Spleen (tissue), 11 donors: ENCODE results near the gene NUP88. TPM values are rescaled to one million over a fixed set of nuclear protein-coding genes. Genes with fewer than 3 reads are reported as not detected.

ENCODE experiments used
- DNase-seq: peaks from one replicate; pipeline ENCODE4 v3.0.0-alpha.2; 2020
- H3K27ac ChIP-seq, 8 donors: fragments of 200-600 bp; sonication (generic) in 7 of 8; 1 replicate in 4 of 8; 2 replicates in 4 of 8; pipeline versions ENCODE4 v1.5.0 to v1.8.0; 2016 to 2021; ENCODE audit warnings: inconsistent platforms in 4 of 8, mild to moderate bottlenecking in 4 of 8, moderate library complexity in 1 of 8
- H3K27me3 ChIP-seq, 7 donors: fragments of 200-600 bp; sonication (generic) in 6 of 7; replicated peaks in 1 of 7; 1 replicate in 4 of 7; 2 replicates in 3 of 7; pipeline versions ENCODE4 v1.5.0 to v1.8.0; 2016 to 2021; ENCODE audit warnings: inconsistent platforms in 3 of 7, mild to moderate bottlenecking in 1 of 7
- H3K36me3 ChIP-seq, 6 donors: fragments of 200-600 bp; sonication (generic) in 5 of 6; 1 replicate in 4 of 6; 2 replicates in 2 of 6; pipeline versions ENCODE4 v1.5.0 to v1.8.0; 2016 to 2021; ENCODE audit warnings: inconsistent platforms in 2 of 6
- H3K4me1 ChIP-seq, 6 donors: fragments of 200-600 bp; sonication (generic) in 5 of 6; 1 replicate in 3 of 6; 2 replicates in 3 of 6; pipeline versions ENCODE4 v1.5.0 to v1.8.0; 2016 to 2021; ENCODE audit warnings: inconsistent platforms in 3 of 6
- H3K4me3 ChIP-seq, 8 donors: fragments of 200-600 bp; sonication (generic) in 7 of 8; 1 replicate in 4 of 8; 2 replicates in 4 of 8; pipeline versions ENCODE4 v1.5.0 to v1.8.0; 2016 to 2021; ENCODE audit warnings: inconsistent platforms in 4 of 8, mild to moderate bottlenecking in 4 of 8, moderate library complexity in 2 of 8
- H3K9me3 ChIP-seq, 8 donors: fragments of 200-600 bp; sonication (generic) in 7 of 8; 1 replicate in 4 of 8; 2 replicates in 4 of 8; pipeline versions ENCODE4 v1.5.0 to v1.8.0; 2016 to 2021; ENCODE audit warnings: inconsistent platforms in 4 of 8
- CTCF ChIP-seq, 11 experiments: fragments of 200-600 bp in 7 of 11; fragments of 450-650 bp in 4 of 11; sonication (generic) in 4 of 11; IDR thresholded peaks in 8 of 11; conservative IDR thresholded peaks in 3 of 11; 1 replicate in 7 of 11; 2 replicates in 4 of 11; pipeline versions ENCODE4 v1.4.0 to v1.8.0; 2016 to 2021; ENCODE audit warnings: antibody characterized with exemption in 11 of 11, inconsistent platforms in 4 of 11, mild to moderate bottlenecking in 1 of 11
- POLR2A ChIP-seq, 3 donors: fragments of 450-650 bp; IDR thresholded peaks; one replicate each; pipeline ENCODE4 v1.5.1; 2017; ENCODE audit warnings: antibody characterized with exemption in 3 of 3, mild to moderate bottlenecking in 1 of 3
- POLR2AphosphoS5 ChIP-seq, 3 donors: sonication (generic); formaldehyde crosslinking; IDR thresholded peaks; one replicate each; pipeline ENCODE4 v1.5.1; 2017; ENCODE audit warnings: antibody characterized with exemption in 3 of 3
- WGBS, 5 donors: extraction: QIAGEN DNeasy Blood & Tissue Kit in 3 of 5; methylation state at CpG; one replicate each; pipeline versions ENCODE4 v1.1.5 to v1.1.7; 2013 to 2018; 5-methylcytosine and 5-hydroxymethylcytosine counted together
- intact Hi-C: fragments of 100-400 bp; cut with DNase I; formaldehyde crosslinking; loops from one replicate; pipeline ENCODE4 v1.15.0; 2023; ENCODE audit warnings: low total_unique reads
- polyA plus RNA-seq, 3 donors: library from polyadenylated mRNA; stranded (reverse); fragments of 200-250 nt; gene quantifications; one replicate each; pipeline ENCODE4 v1.2.1, GENCODE V29; 2013
- total RNA-seq, 7 donors: library from RNA; depleted of rRNA in 3 of 7; stranded (reverse); fragments of >200 nt in 3 of 7; fragmentation: NEBNext Ultra II Directional in 4 of 7; extraction: Animal tissue kit (Norgen Biotek cat#: 25700) in 4 of 7; gene quantifications; one replicate each; pipeline versions ENCODE4 v1.1.0 to v1.2.1, GENCODE V29; 2016 to 2021
- donor health status: healthy with polysubstance abuse.
- donor health status: DM: no; HTN: no; CAD: no; lungs with moderate emphysema.
- donor health status: DM: no; HTN: no; CAD: no.
- donor health status: Bipolar disorder and iron deficiency.
- donor health status: healthy.
- donor health status: DM: no; HTN: no; CAD: no.
- donor health status: DM: yes; HTN: yes; CAD: no.

The NUP88 gene
- total and polyA plus RNA-seq, 10 donors: 67.8 to 131 (median 94.0) TPM

GRCh38 chr17:5352681-5353289, 66.7 kb downstream of the NUP88 start:
- Histone ChIP-seq H3K4me1 (no peaks in the 10 kb centered on the region), H3K9me3 (no peaks in the 10 kb centered on the region), H3K4me3 (no peak overlapping the region), H3K36me3 (peaks cover 3 to 100% (median 84%) of the 10 kb centered on the region in 6 donors), H3K27me3 (no peaks in the 10 kb centered on the region), H3K27ac (no peak overlapping the region)
- intact Hi-C loops: no loop called here
- DNase-seq: no peak
- WGBS, 5 donors: 85 to 96% (median 93%) methylated on average over 4 of the region's 4 CpGs
- no peak for TF ChIP-seq CTCF (IDR thresholded peaks at IDR 0.05 in 8 of 11, conservative IDR thresholded peaks at IDR 0.05 in 3 of 11)
- TF ChIP-seq POLR2A (IDR thresholded peaks at IDR 0.05): no peak
- no peak for TF ChIP-seq POLR2AphosphoS5 (IDR thresholded peaks at IDR 0.05)

- Histone ChIP-seq H3K4me3 (no peak overlapping the region), H3K36me3 (peaks cover 0 to 96% (median 42%) of the 10 kb centered on the region in 6 donors), H3K9me3 (no peaks in the 10 kb centered on the region), H3K27ac (no peak overlapping the region), H3K4me1 (no peaks in the 10 kb centered on the region), H3K27me3 (no peaks in the 10 kb centered on the region)
- no peak for TF ChIP-seq POLR2A (IDR thresholded peaks at IDR 0.05)
- no peak for TF ChIP-seq CTCF (IDR thresholded peaks at IDR 0.05 in 8 of 11, conservative IDR thresholded peaks at IDR 0.05 in 3 of 11)
- no peak for TF ChIP-seq POLR2AphosphoS5 (IDR thresholded peaks at IDR 0.05)
- intact Hi-C loops: no loop called here
- no peak for DNase-seq
- WGBS, 5 donors: 79 to 88% (median 84%) methylated on average over 9 of the region's 9 CpGs
Observed at GRCh38 chr17:5344914-5345313, 74.5 kb downstream of the NUP88 start.

Other genes starting within 250 kb of the NUP88 start
- gene ZNF594, start 227.8 kb downstream of the NUP88 start, total RNA-seq: 10 to 100 TPM; 11.3 to 28.4 (median 15.6) TPM
- gene ZNF594, start 227.8 kb downstream of the NUP88 start, polyA plus RNA-seq: 1 to 10 TPM; 2.4 to 3.1 (median 2.5) TPM
- gene SCIMP, start 184.8 kb downstream of the NUP88 start, total RNA-seq: 100 to 1,000 TPM in 1 of 7 donors, 10 to 100 TPM in 6; 68.0 to 102 (median 84.5) TPM
- 10 to 100 TPM; 18.9 to 55.0 (median 28.9) TPM for gene SCIMP, start 184.8 kb downstream of the NUP88 start, polyA plus RNA-seq
- gene RABEP1, start 137.4 kb downstream of the NUP88 start, total RNA-seq: 10 to 100 TPM; 47.4 to 58.0 (median 52.7) TPM
- gene RABEP1, start 137.4 kb downstream of the NUP88 start, polyA plus RNA-seq: 10 to 100 TPM; 17.1 to 22.9 (median 20.5) TPM
- 10 to 100 TPM; 30.3 to 52.3 (median 40.5) TPM for gene RPAIN, start 520 bp upstream of the NUP88 start, total RNA-seq
- 10 to 100 TPM; 34.1 to 37.3 (median 34.5) TPM for gene RPAIN, start 520 bp upstream of the NUP88 start, polyA plus RNA-seq
- gene C1QBP, start 19.5 kb upstream of the NUP88 start, total RNA-seq: 100 to 1,000 TPM in 1 of 7 donors, 10 to 100 TPM in 6; 63.9 to 111 (median 82.2) TPM
- gene C1QBP, start 19.5 kb upstream of the NUP88 start, polyA plus RNA-seq: 100 to 1,000 TPM; 157 to 188 (median 166) TPM
- gene DHX33, start 49.3 kb upstream of the NUP88 start, total RNA-seq: 10 to 100 TPM in 6 of 7 donors, 1 to 10 TPM in 1; 9.8 to 13.7 (median 12.1) TPM
- gene DHX33, start 49.3 kb upstream of the NUP88 start, polyA plus RNA-seq: 1 to 10 TPM; 4.1 to 5.8 (median 5.5) TPM
- gene DERL2, start 66.5 kb upstream of the NUP88 start, total RNA-seq: 10 to 100 TPM; 37.1 to 55.9 (median 49.3) TPM
- 10 to 100 TPM; 54.5 to 67.7 (median 62.3) TPM for gene DERL2, start 66.5 kb upstream of the NUP88 start, polyA plus RNA-seq
- gene MIS12, start 66.9 kb upstream of the NUP88 start, total RNA-seq: 10 to 100 TPM; 19.0 to 46.3 (median 21.8) TPM
- gene MIS12, start 66.9 kb upstream of the NUP88 start, polyA plus RNA-seq: 10 to 100 TPM; 15.5 to 19.3 (median 16.3) TPM
- 100 to 1,000 TPM in 2 of 7 donors, 10 to 100 TPM in 5; 71.1 to 145 (median 79.0) TPM for gene NLRP1, start 164.8 kb upstream of the NUP88 start, total RNA-seq
- 10 to 100 TPM; 34.7 to 68.1 (median 62.0) TPM for gene NLRP1, start 164.8 kb upstream of the NUP88 start, polyA plus RNA-seq